Heart left ventricle (tissue), 16 donors: Measurements from ENCODE around the gene PGAP6. TPM values are rescaled to one million over a fixed set of nuclear protein-coding genes. Genes with fewer than 3 reads are reported as not detected.

Experiments used
- ATAC-seq, 4 donors: fragments of 200-7000 bp; cut with Tn5 transposase; one replicate each; pipeline ENCODE4 v1.9.1; 2020 to 2022; ENCODE audit warnings: moderate library complexity in 4 of 4, mild to moderate bottlenecking in 3 of 4, moderate number of reproducible peaks in 1 of 4
- DNase-seq, 5 donors: peaks; one replicate each; pipeline ENCODE4 v3.0.0-alpha.2; 2020
- H3K27ac ChIP-seq, 12 donors: fragments of 200-600 bp; sonication (generic) in 4 of 12; one replicate each; pipeline versions ENCODE4 v1.5.0 to v1.8.0; 2016 to 2022; ENCODE audit warnings: mild to moderate bottlenecking in 2 of 12
- H3K27me3 ChIP-seq, 9 donors: fragments of 200-600 bp; sonication (generic) in 2 of 9; one replicate each; pipeline versions ENCODE4 v1.5.1 to v1.8.0; 2016 to 2022; ENCODE audit warnings: mild to moderate bottlenecking in 3 of 9
- H3K36me3 ChIP-seq, 9 donors: fragments of 200-600 bp; sonication (generic) in 2 of 9; one replicate each; pipeline versions ENCODE4 v1.5.0 to v1.8.0; 2018 to 2022; ENCODE audit warnings: mild to moderate bottlenecking in 2 of 9
- H3K4me1 ChIP-seq, 12 donors: fragments of 200-600 bp; sonication (generic) in 4 of 12; one replicate each; pipeline versions ENCODE4 v1.5.0 to v1.8.0; 2016 to 2022; ENCODE audit warnings: mild to moderate bottlenecking in 3 of 12
- H3K4me3 ChIP-seq, 12 donors: fragments of 200-600 bp; sonication (generic) in 4 of 12; one replicate each; pipeline versions ENCODE4 v1.5.0 to v1.8.0; 2017 to 2022; ENCODE audit warnings: mild to moderate bottlenecking in 9 of 12, moderate library complexity in 4 of 12
- H3K9me3 ChIP-seq, 12 donors: fragments of 200-600 bp; sonication (generic) in 4 of 12; one replicate each; pipeline versions ENCODE4 v1.5.0 to v1.8.0; 2016 to 2022; ENCODE audit warnings: mild to moderate bottlenecking in 1 of 12
- POLR2A ChIP-seq, 2 donors: fragments of 450-650 bp; IDR thresholded peaks; one replicate each; pipeline ENCODE4 v1.6.1; 2017; ENCODE audit warnings: antibody characterized with exemption in 2 of 2, mild to moderate bottlenecking in 2 of 2, moderate library complexity in 2 of 2
- WGBS, 4 donors: extraction: QIAGEN DNeasy Blood & Tissue Kit in 2 of 4; methylation state at CpG; one replicate each; pipeline versions ENCODE4 v1.1.5 to v1.1.7; 2013 to 2018; 5-methylcytosine and 5-hydroxymethylcytosine counted together
- intact Hi-C, 10 donors: fragments of 100-400 bp; cut with DNase I; formaldehyde crosslinking; loops; one replicate each; pipeline versions ENCODE4 v1.11.1 to v1.14.2; 2022
- polyA plus RNA-seq, 2 donors: library from polyadenylated mRNA; stranded (reverse); fragments of 200-250 nt; gene quantifications; one replicate each; pipeline ENCODE4 v1.2.3, GENCODE V29; 2013
- total RNA-seq, 9 donors: library from RNA; depleted of rRNA in 2 of 9; stranded (reverse); fragments of >200 nt in 2 of 9; fragmentation: NEBNext Ultra II Directional in 3 of 9; extraction: Animal tissue kit (Norgen Biotek cat#: 25700) in 3 of 9; gene quantifications; one replicate each; pipeline versions ENCODE4 v1.1.0 to v1.2.4, GENCODE V29; 2016 to 2023
- TF ChIP-seq, protein P1 (sequence below), 12 donors: fragments of 200-600 bp; sonication (generic) in 4 of 12; IDR thresholded peaks; one replicate each; pipeline versions ENCODE4 v1.5.0 to v1.8.0; 2018 to 2022; ENCODE audit warnings: antibody characterized with exemption in 12 of 12, mild to moderate bottlenecking in 5 of 12
- donor health status: ischemic (EF 13 %, LVEDD 7.1; RV severe dilation, severe dysfunction).
- donor health status: healthy with polysubstance abuse.
- donor health status: DM: no; HTN: yes; CAD: no.
- donor health status: DM: no; HTN: no; CAD: no.
- donor health status: ischemic (EF 25% LVEDD 6.9; RV normal size, moderate dysfunction).
- donor health status: ischemic (EF 25% LVEDD 5.7; RV mildly dilated, moderate dysfunction).
- donor health status: healthy.
- donor health status: DM: yes; HTN: yes; CAD: no.
- donor health status: ischemic (EF 35%, LVEDD 5.7; RV mildly dilated, moderate dysfunction).
- donor health status: nonischemic (EF 11% LVEDD 7.7; RV severe dilation, severe dysfunction).
- donor health status: DM: yes; HTN: yes; CAD: no.
- donor health status: PGD.
- donor health status: ischemic (EF 29% LVEDD 5.4; RV normal size, mild dysfunction).
- donor health status: nonischemic (EF 23%, LVEDD 6.1; RV moderate dilation, normal function).

The PGAP6 gene
- total and polyA plus RNA-seq, 11 donors: 30.1 to 65.3 (median 44.9) TPM

DNA sequence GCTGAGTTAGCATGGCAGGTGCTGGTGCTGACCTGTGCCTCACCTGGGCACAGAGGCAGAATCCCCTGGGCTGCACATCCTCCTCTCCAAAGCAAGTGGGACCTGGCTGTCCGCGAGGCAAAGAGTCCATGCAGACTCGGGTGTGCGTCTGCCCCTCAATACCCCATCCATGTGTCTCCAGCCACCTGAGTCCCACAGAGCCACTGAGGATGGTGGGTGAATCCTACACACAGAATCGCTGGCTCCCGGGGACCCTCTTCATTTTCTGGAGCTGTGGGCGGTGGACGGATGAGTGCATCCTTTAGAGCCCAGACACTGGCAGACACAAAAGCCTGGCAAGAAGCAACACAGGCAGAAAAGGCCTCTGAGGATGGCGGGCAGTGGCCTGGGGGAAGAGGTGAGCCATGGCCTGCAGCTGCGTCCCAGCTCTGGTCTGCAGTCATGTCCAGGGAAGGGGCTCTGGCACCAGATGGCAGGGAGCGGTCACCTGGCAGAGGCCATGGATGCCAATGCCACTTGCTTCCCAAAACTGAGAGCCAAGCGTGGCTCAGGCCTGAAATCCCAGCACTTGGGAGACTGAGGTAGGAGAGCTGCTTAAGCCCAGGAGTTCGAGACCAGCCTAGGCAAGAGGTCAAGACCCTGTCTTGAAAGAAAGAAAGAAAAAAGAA, 59.2 kb downstream of the PGAP6 start:
- 86 to 94% (median 91%) methylated on average over 13 of the region's 13 CpGs for whole genome bisulfite sequencing, 4 donors
- TF ChIP-seq, protein P1, sequence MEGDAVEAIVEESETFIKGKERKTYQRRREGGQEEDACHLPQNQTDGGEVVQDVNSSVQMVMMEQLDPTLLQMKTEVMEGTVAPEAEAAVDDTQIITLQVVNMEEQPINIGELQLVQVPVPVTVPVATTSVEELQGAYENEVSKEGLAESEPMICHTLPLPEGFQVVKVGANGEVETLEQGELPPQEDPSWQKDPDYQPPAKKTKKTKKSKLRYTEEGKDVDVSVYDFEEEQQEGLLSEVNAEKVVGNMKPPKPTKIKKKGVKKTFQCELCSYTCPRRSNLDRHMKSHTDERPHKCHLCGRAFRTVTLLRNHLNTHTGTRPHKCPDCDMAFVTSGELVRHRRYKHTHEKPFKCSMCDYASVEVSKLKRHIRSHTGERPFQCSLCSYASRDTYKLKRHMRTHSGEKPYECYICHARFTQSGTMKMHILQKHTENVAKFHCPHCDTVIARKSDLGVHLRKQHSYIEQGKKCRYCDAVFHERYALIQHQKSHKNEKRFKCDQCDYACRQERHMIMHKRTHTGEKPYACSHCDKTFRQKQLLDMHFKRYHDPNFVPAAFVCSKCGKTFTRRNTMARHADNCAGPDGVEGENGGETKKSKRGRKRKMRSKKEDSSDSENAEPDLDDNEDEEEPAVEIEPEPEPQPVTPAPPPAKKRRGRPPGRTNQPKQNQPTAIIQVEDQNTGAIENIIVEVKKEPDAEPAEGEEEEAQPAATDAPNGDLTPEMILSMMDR (IDR thresholded peaks at IDR 0.05): no peak
- no peak for TF ChIP-seq POLR2A (IDR thresholded peaks at IDR 0.05)
- H3K27me3 ChIP-seq: no peaks in the 10 kb centered on the region
- H3K36me3 ChIP-seq: peaks cover 0 to 13% (median 9%) of the 10 kb centered on the region in 9 donors
- no peak for DNase-seq
- no peak overlapping the region for H3K27ac ChIP-seq
- peaks cover 0 to 36% (median 13%) of the 10 kb centered on the region in 12 donors for H3K4me1 ChIP-seq
- H3K4me3 ChIP-seq: no peak overlapping the region
- no peak for ATAC-seq
- intact Hi-C loops: no loop called here
- no peaks in the 10 kb centered on the region for H3K9me3 ChIP-seq

DNA sequence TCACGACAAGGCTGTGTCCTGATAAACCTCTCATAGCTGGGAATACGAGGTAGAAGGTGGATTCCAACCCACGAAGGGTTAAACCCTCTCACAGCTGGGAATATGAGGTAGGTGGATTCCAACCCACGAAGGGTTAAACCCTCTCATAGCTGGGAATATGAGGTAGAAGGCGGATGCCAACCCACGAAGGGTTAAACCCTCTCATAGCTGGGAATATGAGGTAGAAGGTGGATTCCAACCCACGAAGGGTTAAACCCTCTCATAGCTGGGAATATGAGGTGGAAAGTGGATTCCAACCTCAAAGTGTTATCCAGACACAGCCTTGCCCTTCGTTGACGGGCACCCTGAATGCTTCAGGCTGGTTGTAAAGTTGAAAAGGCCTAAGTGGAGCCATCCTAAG, 60.2 kb downstream of the PGAP6 start:
- 70 to 80% (median 76%) methylated on average over 9 of the region's 9 CpGs for WGBS, 4 donors
- Histone ChIP-seq H3K27ac (no peak overlapping the region), H3K4me3 (no peak overlapping the region), H3K36me3 (peaks cover 0 to 13% (median 9%) of the 10 kb centered on the region in 9 donors), H3K27me3 (no peaks in the 10 kb centered on the region), H3K4me1 (peaks cover 0 to 25% (median 6%) of the 10 kb centered on the region in 12 donors), H3K9me3 (no peaks in the 10 kb centered on the region)
- intact Hi-C loops: no loop called here
- TF ChIP-seq POLR2A (IDR thresholded peaks at IDR 0.05): no peak
- TF ChIP-seq, protein P1 (IDR thresholded peaks at IDR 0.05): no peak
- DNase-seq (no peak), ATAC-seq (no peak)

Other genes with a start within 250 kb of the PGAP6 start
- 10 to 100 TPM; 12.9 to 29.4 (median 23.9) TPM for gene NPRL3, start 243.3 kb downstream of the PGAP6 start, total RNA-seq
- 10 to 100 TPM; 15.5 to 25.6 TPM for gene NPRL3, start 243.3 kb downstream of the PGAP6 start, polyA plus RNA-seq
- not detected for gene HBZ, start 229.3 kb downstream of the PGAP6 start, total RNA-seq
- gene HBZ, start 229.3 kb downstream of the PGAP6 start, polyA plus RNA-seq: not detected
- under 1 TPM in 4 of 9 donors, not detected in 5; 0.54 to 0.62 (median 0.58) TPM for gene HBM, start 216.0 kb downstream of the PGAP6 start, total RNA-seq
- gene HBM, start 216.0 kb downstream of the PGAP6 start, polyA plus RNA-seq: not detected
- gene HBA2, start 209.1 kb downstream of the PGAP6 start, total RNA-seq: 1,000 to 10,000 TPM in 2 of 9 donors, 100 to 1,000 TPM in 4, 10 to 100 TPM in 3; 47.9 to 2,038 (median 162) TPM
- 10 to 100 TPM in 1 of 2 donors, 1 to 10 TPM in 1; 3.6 to 90.1 TPM for gene HBA2, start 209.1 kb downstream of the PGAP6 start, polyA plus RNA-seq
- 1,000 to 10,000 TPM in 1 of 9 donors, 100 to 1,000 TPM in 7, 10 to 100 TPM in 1; 74.1 to 1,031 (median 259) TPM for gene HBA1, start 205.3 kb downstream of the PGAP6 start, total RNA-seq
- gene HBA1, start 205.3 kb downstream of the PGAP6 start, polyA plus RNA-seq: 10 to 100 TPM in 1 of 2 donors, 1 to 10 TPM in 1; 1.8 to 32.6 TPM
- not detected for gene HBQ1, start 201.5 kb downstream of the PGAP6 start, total RNA-seq
- gene HBQ1, start 201.5 kb downstream of the PGAP6 start, polyA plus RNA-seq: not detected
- 10 to 100 TPM; 12.5 to 26.8 (median 19.4) TPM for gene LUC7L, start 152.5 kb downstream of the PGAP6 start, total RNA-seq
- 10 to 100 TPM; 17.7 to 47.5 TPM for gene LUC7L, start 152.5 kb downstream of the PGAP6 start, polyA plus RNA-seq
- 100 to 1,000 TPM; 132 to 201 (median 148) TPM for gene FAM234A, start 147.2 kb downstream of the PGAP6 start, total RNA-seq
- 100 to 1,000 TPM; 110 to 124 TPM for gene FAM234A, start 147.2 kb downstream of the PGAP6 start, polyA plus RNA-seq
- gene RGS11, start 106.0 kb downstream of the PGAP6 start, total RNA-seq: 10 to 100 TPM in 5 of 9 donors, 1 to 10 TPM in 4; 4.9 to 19.5 (median 11.8) TPM
- 10 to 100 TPM in 1 of 2 donors, 1 to 10 TPM in 1; 1.1 to 12.1 TPM for gene RGS11, start 106.0 kb downstream of the PGAP6 start, polyA plus RNA-seq
- gene ARHGDIG, start 101.4 kb downstream of the PGAP6 start, total RNA-seq: 10 to 100 TPM in 3 of 9 donors, 1 to 10 TPM in 6; 5.5 to 19.2 (median 8.2) TPM
- 10 to 100 TPM in 1 of 2 donors, under 1 TPM in 1; 0.26 to 11.4 TPM for gene ARHGDIG, start 101.4 kb downstream of the PGAP6 start, polyA plus RNA-seq
- gene PDIA2, start 98.8 kb downstream of the PGAP6 start, total RNA-seq: 1 to 10 TPM in 8 of 9 donors, under 1 TPM in 1; 0.98 to 9.3 (median 5.1) TPM
- 1 to 10 TPM in 1 of 2 donors, under 1 TPM in 1; 0.17 to 1.7 TPM for gene PDIA2, start 98.8 kb downstream of the PGAP6 start, polyA plus RNA-seq
- 10 to 100 TPM in 6 of 9 donors, 1 to 10 TPM in 3; 6.8 to 32.0 (median 11.6) TPM for gene AXIN1, start 29.3 kb downstream of the PGAP6 start, total RNA-seq
- 10 to 100 TPM; 10.0 to 19.8 TPM for gene AXIN1, start 29.3 kb downstream of the PGAP6 start, polyA plus RNA-seq
- gene MRPL28, start 11.4 kb downstream of the PGAP6 start, total RNA-seq: 100 to 1,000 TPM in 2 of 9 donors, 10 to 100 TPM in 7; 66.3 to 126 (median 77.7) TPM
- gene MRPL28, start 11.4 kb downstream of the PGAP6 start, polyA plus RNA-seq: 100 to 1,000 TPM; 135 to 157 TPM
- gene NME4, start 15.2 kb upstream of the PGAP6 start, total RNA-seq: 10 to 100 TPM; 53.9 to 95.3 (median 73.8) TPM
- 100 to 1,000 TPM in 1 of 2 donors, 10 to 100 TPM in 1; 37.5 to 103 TPM for gene NME4, start 15.2 kb upstream of the PGAP6 start, polyA plus RNA-seq
- 10 to 100 TPM in 6 of 9 donors, 1 to 10 TPM in 3; 6.9 to 20.6 (median 12.2) TPM for gene DECR2, start 19.9 kb upstream of the PGAP6 start, total RNA-seq
- gene DECR2, start 19.9 kb upstream of the PGAP6 start, polyA plus RNA-seq: 10 to 100 TPM in 1 of 2 donors, 1 to 10 TPM in 1; 7.1 to 17.1 TPM
- gene RAB11FIP3, start 43.7 kb upstream of the PGAP6 start, total RNA-seq: 10 to 100 TPM; 19.9 to 39.9 (median 31.9) TPM
- gene RAB11FIP3, start 43.7 kb upstream of the PGAP6 start, polyA plus RNA-seq: 10 to 100 TPM; 19.3 to 35.2 TPM
- gene CAPN15, start 145.7 kb upstream of the PGAP6 start, total RNA-seq: 10 to 100 TPM; 12.0 to 35.5 (median 20.0) TPM
- 10 to 100 TPM; 20.8 to 26.0 TPM for gene CAPN15, start 145.7 kb upstream of the PGAP6 start, polyA plus RNA-seq
- not detected for gene PRR35, start 178.4 kb upstream of the PGAP6 start, total RNA-seq
- gene PRR35, start 178.4 kb upstream of the PGAP6 start, polyA plus RNA-seq: not detected
- under 1 TPM in 8 of 9 donors, not detected in 1; 0.23 to 0.86 (median 0.56) TPM for gene NHLRC4, start 185.0 kb upstream of the PGAP6 start, total RNA-seq
- under 1 TPM; 0.46 to 0.50 TPM for gene NHLRC4, start 185.0 kb upstream of the PGAP6 start, polyA plus RNA-seq
- 10 to 100 TPM; 16.4 to 39.5 (median 22.0) TPM for gene PIGQ, start 188.0 kb upstream of the PGAP6 start, total RNA-seq
- gene PIGQ, start 188.0 kb upstream of the PGAP6 start, polyA plus RNA-seq: 10 to 100 TPM; 21.8 to 35.8 TPM
- 10 to 100 TPM; 10.2 to 17.8 (median 12.6) TPM for gene RAB40C, start 208.1 kb upstream of the PGAP6 start, total RNA-seq
- 10 to 100 TPM; 15.2 to 22.0 TPM for gene RAB40C, start 208.1 kb upstream of the PGAP6 start, polyA plus RNA-seq
- 1 to 10 TPM in 1 of 9 donors, under 1 TPM in 8; 0.15 to 1.1 (median 0.25) TPM for gene WFIKKN1, start 249.0 kb upstream of the PGAP6 start, total RNA-seq
- gene WFIKKN1, start 249.0 kb upstream of the PGAP6 start, polyA plus RNA-seq: under 1 TPM; 0.30 to 0.51 TPM